Measurements from ENCODE around the gene JAM3. TPM values are rescaled to one million over a fixed set of nuclear protein-coding genes. Genes with fewer than 3 reads are reported as not detected.
A peak's percentile ranks its signal among the peaks of the same experiment; 100 is the strongest.

Gene JAM3
- total RNA-seq, 1 experiment from 2014 or later = 155 TPM

DNA sequence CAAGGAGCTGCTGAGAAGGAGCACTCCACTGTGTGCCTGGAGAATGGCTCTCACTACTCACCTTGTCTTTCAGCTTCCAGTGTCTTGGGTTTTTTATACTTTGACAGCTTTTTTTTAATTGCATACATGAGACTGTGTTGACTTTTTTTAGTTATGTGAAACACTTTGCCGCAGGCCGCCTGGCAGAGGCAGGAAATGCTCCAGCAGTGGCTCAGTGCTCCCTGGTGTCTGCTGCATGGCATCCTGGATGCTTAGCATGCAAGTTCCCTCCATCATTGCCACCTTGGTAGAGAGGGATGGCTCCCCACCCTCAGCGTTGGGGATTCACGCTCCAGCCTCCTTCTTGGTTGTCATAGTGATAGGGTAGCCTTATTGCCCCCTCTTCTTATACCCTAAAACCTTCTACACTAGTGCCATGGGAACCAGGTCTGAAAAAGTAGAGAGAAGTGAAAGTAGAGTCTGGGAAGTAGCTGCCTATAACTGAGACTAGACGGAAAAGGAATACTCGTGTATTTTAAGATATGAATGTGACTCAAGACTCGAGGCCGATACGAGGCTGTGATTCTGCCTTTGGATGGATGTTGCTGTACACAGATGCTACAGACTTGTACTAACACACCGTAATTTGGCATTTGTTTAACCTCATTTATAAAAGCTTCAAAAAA lies 82.3 kb downstream of the JAM3 start:
- DNase-seq = no peak
- Histone ChIP-seq H3K27me3 (no peaks in the 10 kb centered on the region), H3K4me1 (no peaks in the 10 kb centered on the region), H3K4me3 (no peak overlapping the region), H3K9me3 (replicated peaks) (no peaks in the 10 kb centered on the region), H3K27ac (no peak overlapping the region), H3K36me3 (peaks cover 75% of the 10 kb centered on the region)

DNA sequence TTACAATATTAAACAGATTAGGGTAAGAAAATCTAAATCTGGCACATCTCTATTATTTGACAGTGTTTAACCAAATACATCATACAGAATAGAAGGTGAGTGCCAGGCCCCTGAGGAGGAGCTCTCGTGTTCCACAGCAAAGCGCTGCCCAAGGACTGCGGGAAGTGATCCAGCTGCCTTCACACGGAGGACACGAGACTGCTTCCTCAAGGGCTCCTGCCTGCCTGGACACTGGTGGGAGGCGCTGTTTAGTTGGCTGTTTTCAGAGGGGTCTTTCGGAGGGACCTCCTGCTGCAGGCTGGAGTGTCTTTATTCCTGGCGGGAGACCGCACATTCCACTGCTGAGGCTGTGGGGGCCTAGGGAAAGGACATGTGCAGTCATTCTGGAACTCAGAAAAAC lies 83.8 kb downstream of the JAM3 start:
- Histone ChIP-seq H3K4me1 (no peaks in the 10 kb centered on the region), H3K27ac (no peak overlapping the region), H3K9me3 (replicated peaks) (no peaks in the 10 kb centered on the region), H3K36me3 (peaks cover 82% of the 10 kb centered on the region), H3K4me3 (no peak overlapping the region), H3K27me3 (no peaks in the 10 kb centered on the region)
- no peak for DNase-seq

GRCh38 chr11:134153147-134153905 lies 84.5 kb downstream of the JAM3 start:
- Histone ChIP-seq H3K4me3 (no peak overlapping the region), H3K27me3 (no peaks in the 10 kb centered on the region), H3K27ac (no peak overlapping the region), H3K9me3 (replicated peaks) (no peaks in the 10 kb centered on the region), H3K36me3 (peaks cover 80% of the 10 kb centered on the region), H3K4me1 (no peaks in the 10 kb centered on the region)
- DNase-seq = no peak

GRCh38 chr11:134154441-134154840 lies 85.6 kb downstream of the JAM3 start:
- no peak for DNase-seq
- peaks cover 82% of the 10 kb centered on the region for H3K36me3 ChIP-seq

DNA sequence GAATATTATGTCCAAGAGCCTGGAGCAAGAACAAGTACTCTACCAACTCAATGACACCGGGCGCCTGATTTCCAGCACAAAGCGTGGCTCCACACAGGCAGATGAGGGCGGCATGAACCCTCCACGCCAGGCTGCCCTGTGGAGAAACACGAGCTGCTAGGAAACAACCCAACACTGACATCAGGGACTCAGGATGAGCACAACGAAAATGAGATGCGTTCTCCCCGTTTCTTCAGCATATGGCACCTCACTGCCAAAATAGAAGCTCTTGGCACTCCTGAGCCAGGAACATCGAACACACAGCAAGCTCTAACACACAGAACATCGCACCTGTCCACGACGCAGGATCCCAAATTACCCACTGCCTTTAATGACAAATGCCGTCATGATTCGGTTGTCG lies 86.6 kb downstream of the JAM3 start:
- H3K4me3 ChIP-seq = no peak overlapping the region
- no peaks in the 10 kb centered on the region for H3K27me3 ChIP-seq
- DNase-seq = no peak
- H3K9me3 ChIP-seq (replicated peaks) = no peaks in the 10 kb centered on the region
- no peaks in the 10 kb centered on the region for H3K4me1 ChIP-seq
- H3K36me3 ChIP-seq = peaks cover 82% of the 10 kb centered on the region
- no peak overlapping the region for H3K27ac ChIP-seq

More at GRCh38 chr11:134154441-134154840, 85.6 kb downstream of the JAM3 start:
- Histone ChIP-seq H3K4me1 (no peaks in the 10 kb centered on the region), H3K4me3 (no peak overlapping the region), H3K9me3 (replicated peaks) (no peaks in the 10 kb centered on the region), H3K27me3 (no peaks in the 10 kb centered on the region), H3K27ac (no peak overlapping the region)

DNA sequence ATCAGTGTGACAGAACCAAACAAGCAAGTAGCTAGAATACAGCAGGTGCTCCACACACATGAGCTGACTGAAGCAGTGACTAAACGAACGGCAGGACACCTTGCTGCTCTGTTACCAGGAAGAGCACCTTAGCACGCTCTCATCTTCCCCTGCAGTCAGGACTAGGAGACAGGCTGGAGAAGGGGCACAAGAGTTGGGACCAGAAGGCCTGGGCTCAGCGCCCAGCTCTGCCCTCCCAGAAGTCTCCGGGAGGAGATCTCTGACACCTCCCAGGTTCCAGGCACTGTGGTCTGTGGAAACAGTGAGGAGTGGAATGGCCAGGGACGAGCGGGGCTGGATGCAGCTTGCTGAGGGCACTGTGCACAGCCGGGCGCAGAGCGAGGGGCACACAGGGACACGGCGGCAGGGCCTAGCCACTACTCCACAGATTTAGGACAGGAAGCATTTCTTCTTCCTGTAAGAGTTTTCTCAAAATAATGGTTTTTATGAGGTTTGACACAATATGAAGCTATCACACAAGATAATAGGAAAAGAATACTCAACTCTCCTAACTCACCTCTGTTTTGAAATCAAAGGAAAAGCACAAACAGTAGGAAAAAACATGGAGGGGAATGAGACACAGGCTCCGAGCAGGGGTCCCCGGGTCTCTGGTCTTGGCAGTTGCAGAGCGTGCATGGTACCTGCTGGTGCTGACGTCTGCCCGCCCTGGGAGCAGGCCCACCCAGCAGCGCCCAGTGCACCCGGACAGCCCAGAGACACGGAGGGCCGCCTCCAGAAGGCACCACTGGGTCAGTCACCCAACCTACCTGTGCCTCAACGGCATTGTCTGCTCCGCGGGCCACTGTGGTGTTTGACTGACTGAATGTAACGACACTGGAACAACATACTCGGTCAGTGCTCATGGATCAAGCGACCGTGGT lies 87.3 kb downstream of the JAM3 start:
- Histone ChIP-seq H3K27ac (no peak overlapping the region), H3K9me3 (replicated peaks) (no peaks in the 10 kb centered on the region), H3K27me3 (no peaks in the 10 kb centered on the region), H3K4me1 (no peaks in the 10 kb centered on the region), H3K4me3 (no peak overlapping the region), H3K36me3 (peaks cover 82% of the 10 kb centered on the region)
- no peak for DNase-seq

DNA sequence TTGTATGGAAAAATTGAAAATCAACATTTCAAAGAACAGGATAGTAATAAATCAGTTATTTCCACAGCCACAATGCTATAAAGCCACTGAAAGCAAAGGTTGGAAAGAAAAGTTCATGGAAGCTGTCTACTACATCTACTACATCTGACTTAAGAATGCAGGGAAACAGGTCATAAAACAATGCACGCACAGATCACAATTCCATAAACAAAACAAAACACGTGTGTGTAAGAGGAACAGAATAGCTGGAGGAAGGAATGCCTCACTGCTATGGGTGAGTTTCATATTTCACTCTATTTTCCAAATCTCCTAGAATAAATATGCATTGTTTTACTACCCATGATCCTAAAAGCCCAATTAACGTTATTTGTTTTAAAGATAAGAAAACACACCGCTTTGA lies 88.6 kb downstream of the JAM3 start:
- H3K27ac ChIP-seq = no peak overlapping the region

DNA sequence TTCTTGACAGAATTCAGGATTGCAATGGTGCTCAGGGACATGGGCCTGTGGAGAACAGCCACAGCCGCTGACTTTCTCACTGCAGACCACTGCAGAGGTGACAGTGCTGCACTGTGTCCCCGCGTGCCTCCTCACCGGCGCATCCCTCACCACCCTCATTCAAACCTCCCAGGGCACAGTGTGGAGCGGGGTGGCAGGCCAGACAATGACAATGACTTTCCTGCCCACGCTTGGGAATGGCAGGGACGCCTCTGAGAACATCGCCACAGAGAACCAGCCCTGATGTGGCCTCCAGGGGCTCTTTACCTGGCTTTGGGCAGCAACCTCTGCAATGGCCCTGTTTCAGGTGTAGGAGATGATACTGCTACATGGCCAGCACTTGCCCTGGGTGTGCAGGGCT lies 89.2 kb downstream of the JAM3 start:
- H3K4me3 ChIP-seq = no peak overlapping the region
- no peak for DNase-seq

More for the DNA sequence above, 88.6 kb downstream of the JAM3 start:
- DNase-seq = no peak
- no peaks in the 10 kb centered on the region for H3K27me3 ChIP-seq
- peaks cover 6% of the 10 kb centered on the region for H3K9me3 ChIP-seq (replicated peaks)
- peaks cover 82% of the 10 kb centered on the region for H3K36me3 ChIP-seq
- H3K4me3 ChIP-seq = no peak overlapping the region
- H3K4me1 ChIP-seq = no peaks in the 10 kb centered on the region

DNA sequence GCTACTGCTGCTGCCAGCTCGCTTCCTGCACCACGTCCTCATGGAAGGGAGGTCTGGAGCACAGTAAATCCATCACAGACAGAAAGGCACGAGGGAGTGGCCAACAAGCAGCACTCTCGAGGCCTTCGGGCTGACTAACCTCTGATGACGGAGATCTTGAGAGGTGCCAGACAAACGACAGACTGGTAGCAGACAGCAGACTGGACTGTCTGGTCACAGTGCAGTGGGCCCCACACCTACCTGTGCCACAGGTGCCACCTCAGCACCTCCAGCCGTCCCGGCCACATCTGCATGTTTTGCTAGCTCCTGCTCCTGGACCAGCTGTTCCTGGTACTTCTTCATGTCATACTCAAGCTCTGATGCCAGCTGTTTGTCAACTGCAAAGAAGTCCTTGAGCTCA lies 90.8 kb downstream of the JAM3 start:
- Histone ChIP-seq H3K4me3 (no peak overlapping the region), H3K4me1 (no peaks in the 10 kb centered on the region), H3K9me3 (replicated peaks) (peaks cover 24% of the 10 kb centered on the region), H3K36me3 (peaks cover 88% of the 10 kb centered on the region), H3K27ac (no peak overlapping the region), H3K27me3 (no peaks in the 10 kb centered on the region)
- DNase-seq = no peak

More for the DNA sequence above, 89.2 kb downstream of the JAM3 start:
- Histone ChIP-seq H3K4me1 (no peaks in the 10 kb centered on the region), H3K27ac (no peak overlapping the region), H3K27me3 (no peaks in the 10 kb centered on the region), H3K36me3 (peaks cover 83% of the 10 kb centered on the region), H3K9me3 (replicated peaks) (peaks cover 11% of the 10 kb centered on the region)

- DNase-seq = peak; percentile 69 to 77
- no peaks in the 10 kb centered on the region for H3K27me3 ChIP-seq
- no peaks in the 10 kb centered on the region for H3K4me1 ChIP-seq
- peaks cover 74% of the 10 kb centered on the region for H3K36me3 ChIP-seq
- H3K9me3 ChIP-seq (replicated peaks) = peaks cover 45% of the 10 kb centered on the region
- no peak overlapping the region for H3K4me3 ChIP-seq
- no peak overlapping the region for H3K27ac ChIP-seq
These were observed 95.9 kb downstream of the JAM3 start for GRCh38 chr11:134164490-134165370.

GRCh38 chr11:134170177-134170918 lies 101.5 kb downstream of the JAM3 start:
- H3K9me3 ChIP-seq (replicated peaks) = peaks cover 22% of the 10 kb centered on the region
- H3K27ac ChIP-seq = no peak overlapping the region
- H3K4me1 ChIP-seq = no peaks in the 10 kb centered on the region
- H3K27me3 ChIP-seq = no peaks in the 10 kb centered on the region
- peaks cover 77% of the 10 kb centered on the region for H3K36me3 ChIP-seq
- no peak for DNase-seq
- H3K4me3 ChIP-seq = no peak overlapping the region

DNA sequence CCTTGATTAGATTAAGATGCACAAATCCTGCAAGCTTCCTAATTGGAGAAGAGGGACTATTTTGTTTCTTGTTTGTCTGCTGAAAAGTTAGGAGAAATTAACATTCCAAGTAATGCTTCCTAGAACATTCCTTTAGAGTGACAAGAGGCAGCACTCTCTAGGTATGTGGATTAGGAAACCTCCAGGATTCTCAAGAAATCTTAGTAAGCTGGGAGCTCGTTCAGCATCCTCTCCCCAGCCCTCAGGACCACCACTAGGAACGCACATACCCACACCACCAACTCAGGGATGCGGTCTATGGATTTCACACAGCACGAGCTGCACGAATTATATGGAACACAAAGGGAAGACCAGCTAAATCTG lies 102.0 kb downstream of the JAM3 start:
- Histone ChIP-seq H3K4me3 (no peak overlapping the region), H3K9me3 (replicated peaks) (peaks cover 22% of the 10 kb centered on the region), H3K27me3 (no peaks in the 10 kb centered on the region), H3K4me1 (no peaks in the 10 kb centered on the region), H3K27ac (no peak overlapping the region), H3K36me3 (peaks cover 82% of the 10 kb centered on the region)
- DNase-seq = no peak

DNA sequence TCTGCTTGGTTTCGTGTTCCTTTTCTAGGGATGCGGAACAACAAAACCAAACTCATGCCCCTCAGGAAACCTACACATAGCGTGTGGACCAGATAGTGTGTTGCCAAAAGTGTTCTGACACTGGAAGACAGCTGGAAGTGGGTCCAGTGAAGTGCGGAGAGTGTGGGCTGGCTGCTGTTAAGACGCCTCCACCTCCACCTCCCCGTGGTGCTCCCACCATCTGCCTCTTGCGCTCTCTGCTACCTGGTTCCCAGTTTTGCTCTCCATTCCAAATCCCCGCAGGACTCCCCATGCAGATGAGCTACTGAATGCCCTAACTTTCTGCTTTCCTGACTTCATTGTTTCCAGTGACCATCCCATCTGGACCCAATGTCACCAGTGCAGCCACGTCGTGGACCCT lies 103.1 kb downstream of the JAM3 start:
- Histone ChIP-seq H3K27ac (no peak overlapping the region), H3K4me3 (no peak overlapping the region), H3K9me3 (replicated peaks) (peaks cover 22% of the 10 kb centered on the region), H3K27me3 (no peaks in the 10 kb centered on the region), H3K4me1 (no peaks in the 10 kb centered on the region), H3K36me3 (peaks cover 91% of the 10 kb centered on the region)
- no peak for DNase-seq

- H3K4me3 ChIP-seq = no peak overlapping the region
- H3K4me1 ChIP-seq = no peaks in the 10 kb centered on the region
- no peak for DNase-seq
- H3K36me3 ChIP-seq = peaks cover 98% of the 10 kb centered on the region
- peaks cover 16% of the 10 kb centered on the region for H3K9me3 ChIP-seq (replicated peaks)
- H3K27me3 ChIP-seq = no peaks in the 10 kb centered on the region
- no peak overlapping the region for H3K27ac ChIP-seq
These were observed 104.4 kb downstream of the JAM3 start for GRCh38 chr11:134173296-134173695.

All from SJCRH30 (cell line).